Peyer's patch (tissue), 4 donors: ENCODE measurements around the gene ECHDC3. TPM values are rescaled to one million over a fixed set of nuclear protein-coding genes. Genes with fewer than 3 reads are reported as not detected.

Experiments
- DNase-seq, 3 donors: peaks; one replicate each; pipeline ENCODE4 v3.0.0-alpha.2; 2017 to 2019
- H3K27ac ChIP-seq, 4 donors: fragments of 200-600 bp; sonication (generic); one replicate each; pipeline ENCODE4 v1.5.1; 2016 to 2019
- H3K27me3 ChIP-seq, 2 donors: fragments of 200-600 bp; sonication (generic); one replicate each; pipeline ENCODE4 v1.5.1; 2019
- H3K36me3 ChIP-seq, 3 donors: fragments of 200-600 bp; sonication (generic); one replicate each; pipeline ENCODE4 v1.5.1; 2016 to 2019
- H3K4me1 ChIP-seq, 4 donors: fragments of 200-600 bp; sonication (generic); one replicate each; pipeline ENCODE4 v1.5.1; 2016 to 2019
- H3K4me3 ChIP-seq, 4 donors: fragments of 200-600 bp; sonication (generic); 1 replicate in 3 of 4; 2 replicates in 1 of 4; pipeline ENCODE4 v1.5.1; 2016 to 2019; ENCODE audit warnings: mild to moderate bottlenecking in 1 of 4
- H3K9me3 ChIP-seq, 4 donors: fragments of 200-600 bp; sonication (generic); one replicate each; pipeline ENCODE4 v1.5.1; 2016 to 2019; ENCODE audit warnings: mild to moderate bottlenecking in 1 of 4
- POLR2A ChIP-seq, 2 donors: fragments of 450-650 bp; IDR thresholded peaks; one replicate each; pipeline ENCODE4 v1.5.1; 2017; ENCODE audit warnings: antibody characterized with exemption in 2 of 2, mild to moderate bottlenecking in 2 of 2, moderate library complexity in 2 of 2
- total RNA-seq, 4 donors: library from RNA; depleted of rRNA; stranded (reverse); fragments of >200 nt; gene quantifications; one replicate each; pipeline ENCODE4 v1.1.0, GENCODE V29; 2016
- TF ChIP-seq, protein P1 (sequence below), 6 experiments: fragments of 450-650 bp in 4 of 6; fragments of 200-600 bp in 2 of 6; sonication (generic) in 1 of 6; IDR thresholded peaks; one replicate each; pipeline ENCODE4 v1.5.1; 2017 to 2019; ENCODE audit warnings: antibody characterized with exemption in 6 of 6, mild to moderate bottlenecking in 3 of 6, moderate library complexity in 1 of 6

Gene ECHDC3
- total RNA-seq, 4 donors from 2014 or later = 2.0 to 16.5 (median 6.1) TPM

GRCh38 chr10:11796474-11796873, 54.3 kb downstream of the ECHDC3 start:
- Histone ChIP-seq H3K27me3 (no peaks in the 10 kb centered on the region), H3K36me3 (no peaks in the 10 kb centered on the region), H3K27ac (no peak overlapping the region), H3K4me1 (no peaks in the 10 kb centered on the region), H3K4me3 (no peak overlapping the region), H3K9me3 (no peaks in the 10 kb centered on the region)
- TF ChIP-seq POLR2A (IDR thresholded peaks at IDR 0.05) = no peak
- no peak for DNase-seq

GRCh38 chr10:11797281-11797680, 55.1 kb downstream of the ECHDC3 start:
- H3K27me3 ChIP-seq = no peaks in the 10 kb centered on the region
- no peaks in the 10 kb centered on the region for H3K36me3 ChIP-seq
- H3K27ac ChIP-seq = no peak overlapping the region
- H3K4me1 ChIP-seq = no peaks in the 10 kb centered on the region
- no peaks in the 10 kb centered on the region for H3K9me3 ChIP-seq
- H3K4me3 ChIP-seq = no peak overlapping the region
- DNase-seq = no peak
- TF ChIP-seq, protein P1, sequence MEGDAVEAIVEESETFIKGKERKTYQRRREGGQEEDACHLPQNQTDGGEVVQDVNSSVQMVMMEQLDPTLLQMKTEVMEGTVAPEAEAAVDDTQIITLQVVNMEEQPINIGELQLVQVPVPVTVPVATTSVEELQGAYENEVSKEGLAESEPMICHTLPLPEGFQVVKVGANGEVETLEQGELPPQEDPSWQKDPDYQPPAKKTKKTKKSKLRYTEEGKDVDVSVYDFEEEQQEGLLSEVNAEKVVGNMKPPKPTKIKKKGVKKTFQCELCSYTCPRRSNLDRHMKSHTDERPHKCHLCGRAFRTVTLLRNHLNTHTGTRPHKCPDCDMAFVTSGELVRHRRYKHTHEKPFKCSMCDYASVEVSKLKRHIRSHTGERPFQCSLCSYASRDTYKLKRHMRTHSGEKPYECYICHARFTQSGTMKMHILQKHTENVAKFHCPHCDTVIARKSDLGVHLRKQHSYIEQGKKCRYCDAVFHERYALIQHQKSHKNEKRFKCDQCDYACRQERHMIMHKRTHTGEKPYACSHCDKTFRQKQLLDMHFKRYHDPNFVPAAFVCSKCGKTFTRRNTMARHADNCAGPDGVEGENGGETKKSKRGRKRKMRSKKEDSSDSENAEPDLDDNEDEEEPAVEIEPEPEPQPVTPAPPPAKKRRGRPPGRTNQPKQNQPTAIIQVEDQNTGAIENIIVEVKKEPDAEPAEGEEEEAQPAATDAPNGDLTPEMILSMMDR (IDR thresholded peaks at IDR 0.05) = no peak
- TF ChIP-seq POLR2A (IDR thresholded peaks at IDR 0.05) = no peak

DNA sequence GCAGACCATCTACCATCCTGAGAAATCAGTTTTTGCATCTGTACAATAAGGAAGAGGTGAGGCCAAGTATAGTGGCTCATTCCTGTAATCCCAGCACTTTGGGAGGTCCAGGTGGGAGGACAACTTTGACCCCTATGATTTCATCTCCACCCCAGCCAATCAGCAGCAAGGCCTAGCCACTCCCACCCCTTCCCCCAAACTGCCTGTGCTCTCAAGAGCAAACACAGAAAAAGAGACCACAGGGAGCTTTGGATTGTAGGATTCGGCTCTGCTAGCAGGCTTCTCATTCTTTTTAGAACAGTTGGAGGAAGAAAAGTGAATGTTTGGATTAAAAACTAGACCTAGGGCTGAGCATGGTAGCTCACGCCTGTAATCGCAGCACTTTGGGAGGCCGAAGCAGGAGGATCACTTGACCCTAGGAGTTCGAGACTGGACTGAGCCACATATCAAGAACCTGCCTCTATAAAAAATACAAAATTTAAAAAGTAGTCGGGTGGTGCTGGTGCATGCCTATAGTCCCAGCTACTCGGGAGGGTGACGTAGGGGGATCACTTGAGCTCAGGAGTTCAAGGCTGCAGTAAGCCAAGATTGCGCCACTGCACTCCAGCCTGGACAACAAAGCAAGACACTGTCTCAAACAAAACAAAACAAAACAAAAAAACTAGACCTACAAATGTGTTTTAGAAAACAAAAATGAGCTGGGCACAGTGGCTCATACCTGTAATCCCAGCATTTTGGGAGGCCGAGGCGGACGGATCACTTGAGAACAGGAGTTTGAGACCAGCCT, 55.9 kb downstream of the ECHDC3 start:
- no peaks in the 10 kb centered on the region for H3K36me3 ChIP-seq
- no peak for DNase-seq
- no peaks in the 10 kb centered on the region for H3K4me1 ChIP-seq
- H3K27me3 ChIP-seq = no peaks in the 10 kb centered on the region
- no peak overlapping the region for H3K4me3 ChIP-seq
- H3K27ac ChIP-seq = no peak overlapping the region
- H3K9me3 ChIP-seq = no peaks in the 10 kb centered on the region
- TF ChIP-seq POLR2A (IDR thresholded peaks at IDR 0.05) = no peak
- TF ChIP-seq, protein P1 (IDR thresholded peaks at IDR 0.05) = no peak

GRCh38 chr10:11798845-11799735, 56.9 kb downstream of the ECHDC3 start:
- no peaks in the 10 kb centered on the region for H3K9me3 ChIP-seq
- no peaks in the 10 kb centered on the region for H3K27me3 ChIP-seq
- TF ChIP-seq, protein P1 (IDR thresholded peaks at IDR 0.05) = no peak
- H3K4me3 ChIP-seq = no peak overlapping the region
- H3K27ac ChIP-seq = no peak overlapping the region
- no peak for DNase-seq
- no peaks in the 10 kb centered on the region for H3K36me3 ChIP-seq
- H3K4me1 ChIP-seq = no peaks in the 10 kb centered on the region

- no peaks in the 10 kb centered on the region for H3K36me3 ChIP-seq
- H3K4me3 ChIP-seq = no peak overlapping the region
- H3K27me3 ChIP-seq = no peaks in the 10 kb centered on the region
- no peak for DNase-seq
- no peaks in the 10 kb centered on the region for H3K9me3 ChIP-seq
- TF ChIP-seq, protein P1 (IDR thresholded peaks at IDR 0.05) = no peak
- TF ChIP-seq POLR2A (IDR thresholded peaks at IDR 0.05) = no peak
- no peak overlapping the region for H3K27ac ChIP-seq
- H3K4me1 ChIP-seq = no peaks in the 10 kb centered on the region
These were observed 57.5 kb downstream of the ECHDC3 start for GRCh38 chr10:11799736-11800080.

GRCh38 chr10:11804336-11804735, 62.2 kb downstream of the ECHDC3 start:
- H3K9me3 ChIP-seq = no peaks in the 10 kb centered on the region
- no peak for TF ChIP-seq POLR2A (IDR thresholded peaks at IDR 0.05)
- TF ChIP-seq, protein P1 (IDR thresholded peaks at IDR 0.05) = no peak
- no peaks in the 10 kb centered on the region for H3K4me1 ChIP-seq
- no peak for DNase-seq
- no peaks in the 10 kb centered on the region for H3K27me3 ChIP-seq
- H3K36me3 ChIP-seq = no peaks in the 10 kb centered on the region
- no peak overlapping the region for H3K27ac ChIP-seq
- H3K4me3 ChIP-seq = no peak overlapping the region
